WTC11 (cell line): ENCODE data around the gene TACC2. TPM values are rescaled to one million over a fixed set of nuclear protein-coding genes. Genes with fewer than 3 reads are reported as not detected.
A peak's percentile ranks its signal among the peaks of the same experiment; 100 is the strongest.

ENCODE experiments used
- ATAC-seq: fragments of 200-7000 bp; cut with Tn5 transposase; 2 replicates; pipeline ENCODE4 v1.10.0; 2021; ENCODE audit warnings: mild to moderate bottlenecking, moderate library complexity
- CTCF ChIA-PET: fragments of 300-600 bp; sonication (Branson Sonifier 250); formaldehyde crosslinking; loops from one replicate; lab custom pipeline; 2021; ENCODE audit warnings: antibody characterized with exemption; lab: Charles Lee
- POLR2A ChIA-PET: fragments of 350-600 bp; sonication (Branson Sonifier 250); formaldehyde crosslinking; loops from one replicate; lab custom pipeline; 2021; ENCODE audit warnings: antibody characterized with exemption; lab: Charles Lee
- DNase-seq: peaks from one replicate; pipeline ENCODE4 v3.0.0; 2021; ENCODE audit warnings: low spot score
- H3K27ac Mint-ChIP-seq: 2 replicates; pipeline ENCODE4 v1.8.0; 2021; ENCODE audit warnings: mixed read lengths
- H3K27me3 Mint-ChIP-seq: 2 replicates; pipeline ENCODE4 v1.8.0; 2021; ENCODE audit warnings: low read depth, mild to moderate bottlenecking, moderate library complexity, mixed read lengths
- H3K36me3 Mint-ChIP-seq: 2 replicates; pipeline ENCODE4 v1.8.0; 2021; ENCODE audit warnings: mixed read lengths
- H3K4me1 Mint-ChIP-seq: 2 replicates; pipeline ENCODE4 v1.8.0; 2022; ENCODE audit warnings: mixed read lengths
- H3K4me3 Mint-ChIP-seq: 2 replicates; pipeline ENCODE4 v1.8.0; 2021; ENCODE audit warnings: mild to moderate bottlenecking, moderate library complexity, mixed read lengths
- H3K9me3 Mint-ChIP-seq: 2 replicates; pipeline ENCODE4 v1.8.0; 2021; ENCODE audit warnings: mixed read lengths
- ATF1 ChIP-seq: sonication (generic); formaldehyde crosslinking; IDR thresholded peaks from 2 replicates; pipeline ENCODE4 v1.8.1; 2023; ENCODE audit warnings: mild to moderate bottlenecking, moderate library complexity, missing genetic modification reagents
- CBFB ChIP-seq: sonication (generic); formaldehyde crosslinking; IDR thresholded peaks from 2 replicates; pipeline ENCODE4 v1.8.1; 2022; ENCODE audit warnings: mild to moderate bottlenecking, low read depth, missing genetic modification reagents
- CREB1 ChIP-seq: sonication (generic); formaldehyde crosslinking; IDR thresholded peaks from 2 replicates; pipeline ENCODE4 v1.8.0; 2023; ENCODE audit warnings: mild to moderate bottlenecking, missing genetic modification reagents
- HMGA2 ChIP-seq: fragments of 250-450 bp; sonication (Bioruptor Pico); IDR thresholded peaks from 2 replicates; pipeline ENCODE4 v1.4.0; 2021; ENCODE audit warnings: mild to moderate bottlenecking, moderate library complexity
- MXD4 ChIP-seq: fragments of 250-450 bp; sonication (Bioruptor Pico); IDR thresholded peaks from 2 replicates; pipeline ENCODE4 v1.8.0; 2021; ENCODE audit warnings: mild to moderate bottlenecking, moderate library complexity, borderline replicate concordance
- SMAD3 ChIP-seq: sonication (generic); formaldehyde crosslinking; IDR thresholded peaks from 2 replicates; pipeline ENCODE4 v1.8.0; 2022; ENCODE audit warnings: missing genetic modification reagents, mild to moderate bottlenecking, borderline replicate concordance
- SOX15 ChIP-seq: fragments of 250-450 bp; sonication (Bioruptor Pico); IDR thresholded peaks from 2 replicates; pipeline ENCODE4 v1.9.0; 2021; ENCODE audit warnings: mild to moderate bottlenecking
- TEAD4 ChIP-seq: sonication (generic); formaldehyde crosslinking; IDR thresholded peaks from 2 replicates; pipeline ENCODE4 v1.8.0; 2022; ENCODE audit warnings: mild to moderate bottlenecking, missing genetic modification reagents
- ZNF671 ChIP-seq: fragments of 250-450 bp; sonication (Bioruptor Pico); IDR thresholded peaks from 2 replicates; pipeline ENCODE4 v1.8.0; 2021; ENCODE audit warnings: mild to moderate bottlenecking
- total RNA-seq: library from RNA; stranded (reverse); gene quantifications from 3 replicates; pipeline ENCODE4 v1.2.3, GENCODE V29; 2021
- TF ChIP-seq, protein P1 (sequence below): fragments of 200-600 bp; IDR thresholded peaks from 2 replicates; pipeline ENCODE4 v1.8.0; 2022; ENCODE audit warnings: antibody characterized with exemption
- TF ChIP-seq, protein P2 (sequence below): sonication (generic); formaldehyde crosslinking; IDR thresholded peaks from 2 replicates; pipeline ENCODE4 v1.8.0; 2022; ENCODE audit warnings: missing genetic modification reagents
- TF ChIP-seq, protein P3 (sequence below): sonication (generic); formaldehyde crosslinking; IDR thresholded peaks from 2 replicates; pipeline ENCODE4 v1.8.1; 2022; ENCODE audit warnings: mild to moderate bottlenecking, moderate library complexity, missing genetic modification reagents
- TF ChIP-seq, protein P4 (sequence below): sonication (generic); formaldehyde crosslinking; IDR thresholded peaks from 2 replicates; pipeline ENCODE4 v1.8.0; 2023; ENCODE audit warnings: missing genetic modification reagents
- TF ChIP-seq, protein P5 (sequence below): sonication (generic); formaldehyde crosslinking; IDR thresholded peaks from 2 replicates; pipeline ENCODE4 v1.8.1; 2023; ENCODE audit warnings: mild to moderate bottlenecking, missing genetic modification reagents, borderline replicate concordance
- TF ChIP-seq, protein P6 (sequence below): sonication (generic); formaldehyde crosslinking; IDR thresholded peaks from 2 replicates; pipeline ENCODE4 v1.8.1; 2022; ENCODE audit warnings: missing genetic modification reagents, borderline replicate concordance
- TF ChIP-seq, protein P7 (sequence below): fragments of 250-450 bp; sonication (Bioruptor Pico); IDR thresholded peaks from 2 replicates; pipeline ENCODE4 v1.9.0; 2021; ENCODE audit warnings: moderate library complexity, mild to moderate bottlenecking, inconsistent platforms, borderline replicate concordance

The TACC2 gene
- total RNA-seq, 1 experiment from 2014 or later, result 28.9 TPM

DNA sequence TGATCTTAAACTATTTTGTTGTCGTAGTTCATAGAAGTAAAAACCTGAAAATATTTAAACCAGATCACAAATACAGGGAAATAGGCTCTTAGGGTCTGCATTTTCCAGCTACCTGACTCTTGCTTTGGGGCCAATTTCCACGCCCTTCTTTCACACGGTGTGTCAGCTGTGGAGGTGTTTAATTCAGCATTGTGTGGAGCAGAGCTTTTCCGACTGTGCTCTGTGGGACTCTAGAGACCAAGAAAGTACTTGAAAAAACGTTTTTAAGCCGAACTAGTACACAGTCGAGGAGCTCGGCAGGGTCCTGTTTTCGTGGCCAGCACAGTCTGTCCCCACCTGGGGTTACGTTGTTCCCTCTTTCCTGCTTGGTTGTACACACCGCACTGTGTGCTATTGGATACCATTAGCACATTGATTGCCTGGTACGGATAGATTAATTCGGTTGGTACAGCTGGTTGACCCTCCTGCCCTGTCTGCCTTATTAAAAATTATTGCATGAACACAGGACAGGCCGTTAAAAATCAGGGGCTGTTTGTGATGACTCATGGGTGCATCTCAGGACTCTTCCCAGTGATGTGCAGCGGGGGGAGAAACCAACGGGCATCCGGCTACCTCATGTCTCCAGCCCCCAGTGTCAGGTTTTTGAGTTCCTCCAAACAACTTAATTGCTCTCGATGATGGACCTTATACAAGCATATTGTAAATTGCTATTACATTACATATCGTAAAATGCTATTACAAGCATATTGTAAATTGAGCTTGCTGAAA, 201.4 kb downstream of the TACC2 start:
- POLR2A ChIA-PET, result interaction anchor here (0.7 kb wide), 1 partner anchor 26 kb away, joined by 3 read pairs; no protein-coding TSS in a partner anchor
- no peaks in the 10 kb centered on the region for H3K27me3 Mint-ChIP-seq
- CTCF ChIA-PET, result interaction anchor here (0.8 to 2.9 kb wide), 5 partner anchors 15 to 139 kb away, joined by 3 to 11 read pairs (median 4); no protein-coding TSS in a partner anchor
- TF ChIP-seq MXD4 (CRISPR knock-in tag), result no peak
- no peak for TF ChIP-seq SMAD3
- TF ChIP-seq TEAD4 (CRISPR knock-in tag), result no peak
- TF ChIP-seq ZNF671, result no peak
- TF ChIP-seq, protein P1, sequence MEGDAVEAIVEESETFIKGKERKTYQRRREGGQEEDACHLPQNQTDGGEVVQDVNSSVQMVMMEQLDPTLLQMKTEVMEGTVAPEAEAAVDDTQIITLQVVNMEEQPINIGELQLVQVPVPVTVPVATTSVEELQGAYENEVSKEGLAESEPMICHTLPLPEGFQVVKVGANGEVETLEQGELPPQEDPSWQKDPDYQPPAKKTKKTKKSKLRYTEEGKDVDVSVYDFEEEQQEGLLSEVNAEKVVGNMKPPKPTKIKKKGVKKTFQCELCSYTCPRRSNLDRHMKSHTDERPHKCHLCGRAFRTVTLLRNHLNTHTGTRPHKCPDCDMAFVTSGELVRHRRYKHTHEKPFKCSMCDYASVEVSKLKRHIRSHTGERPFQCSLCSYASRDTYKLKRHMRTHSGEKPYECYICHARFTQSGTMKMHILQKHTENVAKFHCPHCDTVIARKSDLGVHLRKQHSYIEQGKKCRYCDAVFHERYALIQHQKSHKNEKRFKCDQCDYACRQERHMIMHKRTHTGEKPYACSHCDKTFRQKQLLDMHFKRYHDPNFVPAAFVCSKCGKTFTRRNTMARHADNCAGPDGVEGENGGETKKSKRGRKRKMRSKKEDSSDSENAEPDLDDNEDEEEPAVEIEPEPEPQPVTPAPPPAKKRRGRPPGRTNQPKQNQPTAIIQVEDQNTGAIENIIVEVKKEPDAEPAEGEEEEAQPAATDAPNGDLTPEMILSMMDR, result no peak
- TF ChIP-seq CREB1 (CRISPR knock-in tag), result no peak
- peaks cover 57% of the 10 kb centered on the region for H3K4me1 Mint-ChIP-seq
- H3K36me3 Mint-ChIP-seq, result peaks cover 9% of the 10 kb centered on the region
- peak overlapping the region; percentile 8 for H3K27ac Mint-ChIP-seq
- DNase-seq (no peak), ATAC-seq (no peak)
- no peaks in the 10 kb centered on the region for H3K9me3 Mint-ChIP-seq
- no peak overlapping the region for H3K4me3 Mint-ChIP-seq

DNA sequence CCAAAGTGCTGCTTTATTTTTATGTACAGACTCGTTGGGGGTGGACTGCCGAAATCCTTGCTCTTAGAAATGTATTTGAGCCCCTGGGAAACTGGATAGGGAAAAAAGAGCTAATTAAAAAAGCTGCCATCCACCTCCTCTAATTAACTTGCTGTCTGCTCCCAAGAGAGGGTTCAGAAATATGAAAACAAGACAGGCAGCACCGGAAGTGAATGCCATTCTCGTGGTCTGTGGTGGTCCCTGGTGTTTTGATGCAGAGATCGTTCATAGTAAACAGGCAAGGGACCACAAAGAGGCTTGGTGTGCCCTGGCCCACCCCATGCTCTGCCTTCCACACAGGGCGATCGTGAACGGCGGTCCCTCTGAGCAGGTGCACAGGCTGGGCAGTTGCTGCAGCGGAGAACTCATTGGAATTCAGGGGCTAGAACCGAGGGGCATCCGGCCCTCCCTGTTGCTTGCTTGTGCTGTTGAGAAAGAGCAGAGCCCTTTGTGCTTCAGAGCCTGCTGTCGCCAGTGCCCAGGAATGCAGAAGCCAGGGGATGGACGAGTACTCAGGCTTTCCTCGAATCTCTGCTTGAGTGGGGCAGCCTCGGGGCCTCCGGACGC, 203.1 kb downstream of the TACC2 start:
- peaks cover 49% of the 10 kb centered on the region for H3K4me1 Mint-ChIP-seq
- TF ChIP-seq ATF1 (CRISPR knock-in tag) (no peak), SOX15 (no peak), SMAD3 (no peak), CBFB (no peak), HMGA2 (no peak)
- TF ChIP-seq, protein P1, result no peak
- TF ChIP-seq, protein P2, sequence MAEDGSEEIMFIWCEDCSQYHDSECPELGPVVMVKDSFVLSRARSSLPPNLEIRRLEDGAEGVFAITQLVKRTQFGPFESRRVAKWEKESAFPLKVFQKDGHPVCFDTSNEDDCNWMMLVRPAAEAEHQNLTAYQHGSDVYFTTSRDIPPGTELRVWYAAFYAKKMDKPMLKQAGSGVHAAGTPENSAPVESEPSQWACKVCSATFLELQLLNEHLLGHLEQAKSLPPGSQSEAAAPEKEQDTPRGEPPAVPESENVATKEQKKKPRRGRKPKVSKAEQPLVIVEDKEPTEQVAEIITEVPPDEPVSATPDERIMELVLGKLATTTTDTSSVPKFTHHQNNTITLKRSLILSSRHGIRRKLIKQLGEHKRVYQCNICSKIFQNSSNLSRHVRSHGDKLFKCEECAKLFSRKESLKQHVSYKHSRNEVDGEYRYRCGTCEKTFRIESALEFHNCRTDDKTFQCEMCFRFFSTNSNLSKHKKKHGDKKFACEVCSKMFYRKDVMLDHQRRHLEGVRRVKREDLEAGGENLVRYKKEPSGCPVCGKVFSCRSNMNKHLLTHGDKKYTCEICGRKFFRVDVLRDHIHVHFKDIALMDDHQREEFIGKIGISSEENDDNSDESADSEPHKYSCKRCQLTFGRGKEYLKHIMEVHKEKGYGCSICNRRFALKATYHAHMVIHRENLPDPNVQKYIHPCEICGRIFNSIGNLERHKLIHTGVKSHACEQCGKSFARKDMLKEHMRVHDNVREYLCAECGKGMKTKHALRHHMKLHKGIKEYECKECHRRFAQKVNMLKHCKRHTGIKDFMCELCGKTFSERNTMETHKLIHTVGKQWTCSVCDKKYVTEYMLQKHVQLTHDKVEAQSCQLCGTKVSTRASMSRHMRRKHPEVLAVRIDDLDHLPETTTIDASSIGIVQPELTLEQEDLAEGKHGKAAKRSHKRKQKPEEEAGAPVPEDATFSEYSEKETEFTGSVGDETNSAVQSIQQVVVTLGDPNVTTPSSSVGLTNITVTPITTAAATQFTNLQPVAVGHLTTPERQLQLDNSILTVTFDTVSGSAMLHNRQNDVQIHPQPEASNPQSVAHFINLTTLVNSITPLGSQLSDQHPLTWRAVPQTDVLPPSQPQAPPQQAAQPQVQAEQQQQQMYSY, result no peak
- TF ChIP-seq, protein P3, sequence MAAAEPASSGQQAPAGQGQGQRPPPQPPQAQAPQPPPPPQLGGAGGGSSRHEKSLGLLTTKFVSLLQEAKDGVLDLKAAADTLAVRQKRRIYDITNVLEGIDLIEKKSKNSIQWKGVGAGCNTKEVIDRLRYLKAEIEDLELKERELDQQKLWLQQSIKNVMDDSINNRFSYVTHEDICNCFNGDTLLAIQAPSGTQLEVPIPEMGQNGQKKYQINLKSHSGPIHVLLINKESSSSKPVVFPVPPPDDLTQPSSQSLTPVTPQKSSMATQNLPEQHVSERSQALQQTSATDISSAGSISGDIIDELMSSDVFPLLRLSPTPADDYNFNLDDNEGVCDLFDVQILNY (CRISPR knock-in tag), result no peak
- TF ChIP-seq, protein P4, sequence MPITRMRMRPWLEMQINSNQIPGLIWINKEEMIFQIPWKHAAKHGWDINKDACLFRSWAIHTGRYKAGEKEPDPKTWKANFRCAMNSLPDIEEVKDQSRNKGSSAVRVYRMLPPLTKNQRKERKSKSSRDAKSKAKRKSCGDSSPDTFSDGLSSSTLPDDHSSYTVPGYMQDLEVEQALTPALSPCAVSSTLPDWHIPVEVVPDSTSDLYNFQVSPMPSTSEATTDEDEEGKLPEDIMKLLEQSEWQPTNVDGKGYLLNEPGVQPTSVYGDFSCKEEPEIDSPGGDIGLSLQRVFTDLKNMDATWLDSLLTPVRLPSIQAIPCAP (CRISPR knock-in tag), result no peak
- TF ChIP-seq, protein P5, sequence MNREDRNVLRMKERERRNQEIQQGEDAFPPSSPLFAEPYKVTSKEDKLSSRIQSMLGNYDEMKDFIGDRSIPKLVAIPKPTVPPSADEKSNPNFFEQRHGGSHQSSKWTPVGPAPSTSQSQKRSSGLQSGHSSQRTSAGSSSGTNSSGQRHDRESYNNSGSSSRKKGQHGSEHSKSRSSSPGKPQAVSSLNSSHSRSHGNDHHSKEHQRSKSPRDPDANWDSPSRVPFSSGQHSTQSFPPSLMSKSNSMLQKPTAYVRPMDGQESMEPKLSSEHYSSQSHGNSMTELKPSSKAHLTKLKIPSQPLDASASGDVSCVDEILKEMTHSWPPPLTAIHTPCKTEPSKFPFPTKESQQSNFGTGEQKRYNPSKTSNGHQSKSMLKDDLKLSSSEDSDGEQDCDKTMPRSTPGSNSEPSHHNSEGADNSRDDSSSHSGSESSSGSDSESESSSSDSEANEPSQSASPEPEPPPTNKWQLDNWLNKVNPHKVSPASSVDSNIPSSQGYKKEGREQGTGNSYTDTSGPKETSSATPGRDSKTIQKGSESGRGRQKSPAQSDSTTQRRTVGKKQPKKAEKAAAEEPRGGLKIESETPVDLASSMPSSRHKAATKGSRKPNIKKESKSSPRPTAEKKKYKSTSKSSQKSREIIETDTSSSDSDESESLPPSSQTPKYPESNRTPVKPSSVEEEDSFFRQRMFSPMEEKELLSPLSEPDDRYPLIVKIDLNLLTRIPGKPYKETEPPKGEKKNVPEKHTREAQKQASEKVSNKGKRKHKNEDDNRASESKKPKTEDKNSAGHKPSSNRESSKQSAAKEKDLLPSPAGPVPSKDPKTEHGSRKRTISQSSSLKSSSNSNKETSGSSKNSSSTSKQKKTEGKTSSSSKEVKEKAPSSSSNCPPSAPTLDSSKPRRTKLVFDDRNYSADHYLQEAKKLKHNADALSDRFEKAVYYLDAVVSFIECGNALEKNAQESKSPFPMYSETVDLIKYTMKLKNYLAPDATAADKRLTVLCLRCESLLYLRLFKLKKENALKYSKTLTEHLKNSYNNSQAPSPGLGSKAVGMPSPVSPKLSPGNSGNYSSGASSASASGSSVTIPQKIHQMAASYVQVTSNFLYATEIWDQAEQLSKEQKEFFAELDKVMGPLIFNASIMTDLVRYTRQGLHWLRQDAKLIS, result no peak
- TF ChIP-seq, protein P6, sequence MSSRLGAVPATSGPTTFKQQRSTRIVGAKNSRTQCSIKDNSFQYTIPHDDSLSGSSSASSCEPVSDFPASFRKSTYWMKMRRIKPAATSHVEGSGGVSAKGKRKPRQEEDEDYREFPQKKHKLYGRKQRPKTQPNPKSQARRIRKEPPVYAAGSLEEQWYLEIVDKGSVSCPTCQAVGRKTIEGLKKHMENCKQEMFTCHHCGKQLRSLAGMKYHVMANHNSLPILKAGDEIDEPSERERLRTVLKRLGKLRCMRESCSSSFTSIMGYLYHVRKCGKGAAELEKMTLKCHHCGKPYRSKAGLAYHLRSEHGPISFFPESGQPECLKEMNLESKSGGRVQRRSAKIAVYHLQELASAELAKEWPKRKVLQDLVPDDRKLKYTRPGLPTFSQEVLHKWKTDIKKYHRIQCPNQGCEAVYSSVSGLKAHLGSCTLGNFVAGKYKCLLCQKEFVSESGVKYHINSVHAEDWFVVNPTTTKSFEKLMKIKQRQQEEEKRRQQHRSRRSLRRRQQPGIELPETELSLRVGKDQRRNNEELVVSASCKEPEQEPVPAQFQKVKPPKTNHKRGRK (CRISPR knock-in tag), result no peak
- TF ChIP-seq, protein P7, sequence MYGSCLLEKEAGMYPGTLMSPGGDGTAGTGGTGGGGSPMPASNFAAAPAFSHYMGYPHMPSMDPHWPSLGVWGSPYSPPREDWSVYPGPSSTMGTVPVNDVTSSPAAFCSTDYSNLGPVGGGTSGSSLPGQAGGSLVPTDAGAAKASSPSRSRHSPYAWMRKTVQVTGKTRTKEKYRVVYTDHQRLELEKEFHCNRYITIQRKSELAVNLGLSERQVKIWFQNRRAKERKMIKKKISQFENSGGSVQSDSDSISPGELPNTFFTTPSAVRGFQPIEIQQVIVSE (CRISPR knock-in tag), result no peak

More for the DNA sequence above, 203.1 kb downstream of the TACC2 start:
- ATAC-seq, result peak; percentile 75
- ChIA-PET CTCF (interaction anchor here (1.5 kb wide), 1 partner anchor 51 kb away, joined by 3 read pairs; no protein-coding TSS in a partner anchor), POLR2A (no interaction called here)
- H3K4me3 Mint-ChIP-seq, result no peak overlapping the region
- no peaks in the 10 kb centered on the region for H3K27me3 Mint-ChIP-seq
- no peaks in the 10 kb centered on the region for H3K9me3 Mint-ChIP-seq
- peak overlapping the region; percentile 24 for H3K27ac Mint-ChIP-seq
- H3K36me3 Mint-ChIP-seq, result peaks cover 21% of the 10 kb centered on the region
- peak; percentile 31 for DNase-seq
